Islet precursor cell (in vitro differentiated cells): Measurements from ENCODE around the gene SLC2A9.
"Not testable (repeated sequence)": the region's sequence is repeated elsewhere in the genome, so short reads cannot be mapped to it uniquely, and the experiment has no call there.

Experiments
- DNase-seq: peaks from one replicate; pipeline ENCODE4 v3.0.0-alpha.2; 2018

SLC2A9 gene

DNA sequence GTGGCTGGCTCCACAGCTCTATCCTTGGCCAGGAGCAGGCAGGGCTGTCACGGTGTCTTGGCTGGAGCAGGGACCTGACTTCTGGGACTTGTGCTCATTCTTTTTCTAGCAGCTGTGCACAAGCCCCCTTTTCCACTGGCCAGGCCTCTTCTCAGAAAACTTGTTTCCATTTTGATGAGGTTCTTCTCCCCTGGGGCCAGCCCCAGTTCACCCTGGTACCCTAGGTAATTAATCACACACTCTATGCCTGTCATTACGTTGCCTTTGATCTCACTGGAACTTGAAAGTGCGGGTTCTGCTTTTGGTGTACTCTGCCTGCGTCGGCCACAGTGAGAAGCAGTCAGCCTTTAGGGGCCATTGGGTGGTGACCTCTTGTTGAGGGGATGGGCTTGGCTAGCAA, 213.2 kb downstream of the SLC2A9 start:
- DNase-seq, result no peak

DNA sequence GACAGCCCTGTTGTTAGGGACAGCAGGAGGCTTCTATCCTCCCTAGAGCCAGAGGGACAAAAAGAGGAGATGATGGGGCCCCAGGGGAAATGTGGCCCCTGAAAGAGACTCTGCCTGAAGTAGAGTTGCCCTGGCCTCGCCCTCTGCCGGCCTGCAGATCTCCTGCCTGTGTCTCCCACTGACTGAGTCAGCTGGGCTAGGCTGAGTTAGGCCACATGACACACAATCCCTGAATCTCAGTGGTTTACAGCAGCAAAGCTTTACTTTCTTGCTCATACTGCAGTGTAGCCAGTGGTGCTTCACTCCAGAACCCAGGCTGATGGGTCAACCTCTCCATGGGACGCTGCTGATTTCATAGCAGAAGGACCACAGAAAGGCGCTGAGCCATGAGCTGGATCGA, 216.4 kb downstream of the SLC2A9 start:
- no peak for DNase-seq

DNA sequence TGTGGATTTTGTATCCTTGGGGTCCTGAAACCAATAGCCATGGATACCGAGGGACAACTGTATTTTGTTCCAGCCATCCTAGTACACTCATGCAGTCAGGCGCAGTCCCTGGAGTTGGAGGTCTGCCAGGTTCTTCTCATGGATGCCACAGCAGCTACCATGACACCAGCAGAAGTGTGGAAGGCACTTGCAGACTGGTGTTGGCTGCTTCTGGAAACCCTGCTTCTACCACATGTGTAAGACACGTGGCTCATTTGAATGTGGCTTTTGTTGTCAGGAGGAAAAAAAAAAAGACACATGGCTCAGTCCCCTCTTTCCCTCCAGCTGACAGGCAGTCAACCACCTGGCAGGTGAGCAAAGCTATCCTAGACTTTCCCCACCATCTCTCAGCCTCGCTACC, 220.4 kb downstream of the SLC2A9 start:
- DNase-seq, result no peak

DNA sequence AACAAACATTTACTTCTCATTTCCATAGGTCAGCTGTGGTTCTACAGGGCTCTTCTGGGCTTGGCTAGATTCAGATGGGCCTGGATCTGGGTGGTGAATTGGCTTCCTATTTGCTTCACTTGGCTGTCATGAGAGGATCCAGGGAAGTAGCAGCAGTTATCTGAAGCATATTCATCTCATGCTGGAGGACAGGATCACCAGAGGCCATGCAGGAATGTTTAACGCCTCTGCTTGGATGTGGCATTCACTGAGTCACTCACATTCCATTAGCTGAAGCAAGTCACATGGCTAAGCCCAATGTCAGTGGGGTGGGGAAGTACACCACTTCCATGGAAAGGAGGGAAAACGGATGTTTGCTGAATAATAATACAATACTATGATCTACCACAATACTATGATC, 224.7 kb downstream of the SLC2A9 start:
- peak; percentile 67 for DNase-seq

DNA sequence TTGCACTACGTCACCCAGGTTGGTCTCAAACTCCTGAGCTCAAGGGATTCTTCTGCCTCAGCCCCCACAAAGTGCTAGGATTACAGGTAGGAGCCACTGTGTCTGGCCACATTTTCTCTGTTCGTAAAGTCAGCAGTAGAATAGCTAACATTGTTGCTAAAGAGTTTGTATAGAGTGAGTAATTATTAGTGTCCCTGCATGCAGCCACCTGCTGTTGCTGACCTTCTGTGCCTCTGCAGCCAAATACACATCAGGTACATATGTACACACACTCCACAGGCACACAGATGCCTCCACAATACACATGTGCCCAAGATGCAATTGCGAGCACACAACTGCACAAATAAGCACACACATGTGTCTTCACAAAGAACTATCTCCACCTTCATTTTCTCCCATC, 228.9 kb downstream of the SLC2A9 start:
- DNase-seq, result no peak

DNA sequence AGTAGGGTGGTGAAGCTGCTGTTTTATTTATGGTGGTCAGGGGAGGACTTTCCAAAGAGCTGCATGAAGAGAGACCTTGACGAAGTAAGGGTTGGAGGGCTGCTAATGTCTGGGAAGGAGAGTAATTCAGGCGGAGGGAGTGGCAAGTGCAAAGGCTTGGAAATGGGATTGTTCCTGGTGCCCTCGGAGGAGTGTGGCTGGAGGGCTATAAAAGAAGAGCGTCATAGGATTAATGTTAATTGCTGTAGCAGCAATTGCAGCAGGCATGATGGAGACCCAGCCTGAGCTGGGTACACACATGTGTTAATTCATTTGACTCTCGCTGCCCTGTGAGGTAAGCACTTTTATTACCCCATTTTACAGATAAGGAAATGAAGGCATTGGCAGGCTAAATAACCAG, 235.4 kb downstream of the SLC2A9 start:
- not testable (repeated sequence) for DNase-seq

DNA sequence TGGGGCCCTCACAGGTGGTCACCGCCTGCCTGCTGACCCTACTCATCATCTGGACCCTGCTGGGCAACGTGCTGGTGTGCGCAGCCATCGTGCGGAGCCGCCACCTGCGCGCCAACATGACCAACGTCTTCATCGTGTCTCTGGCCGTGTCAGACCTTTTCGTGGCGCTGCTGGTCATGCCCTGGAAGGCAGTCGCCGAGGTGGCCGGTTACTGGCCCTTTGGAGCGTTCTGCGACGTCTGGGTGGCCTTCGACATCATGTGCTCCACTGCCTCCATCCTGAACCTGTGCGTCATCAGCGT, 239.2 kb downstream of the SLC2A9 start:
- no peak for DNase-seq

DNA sequence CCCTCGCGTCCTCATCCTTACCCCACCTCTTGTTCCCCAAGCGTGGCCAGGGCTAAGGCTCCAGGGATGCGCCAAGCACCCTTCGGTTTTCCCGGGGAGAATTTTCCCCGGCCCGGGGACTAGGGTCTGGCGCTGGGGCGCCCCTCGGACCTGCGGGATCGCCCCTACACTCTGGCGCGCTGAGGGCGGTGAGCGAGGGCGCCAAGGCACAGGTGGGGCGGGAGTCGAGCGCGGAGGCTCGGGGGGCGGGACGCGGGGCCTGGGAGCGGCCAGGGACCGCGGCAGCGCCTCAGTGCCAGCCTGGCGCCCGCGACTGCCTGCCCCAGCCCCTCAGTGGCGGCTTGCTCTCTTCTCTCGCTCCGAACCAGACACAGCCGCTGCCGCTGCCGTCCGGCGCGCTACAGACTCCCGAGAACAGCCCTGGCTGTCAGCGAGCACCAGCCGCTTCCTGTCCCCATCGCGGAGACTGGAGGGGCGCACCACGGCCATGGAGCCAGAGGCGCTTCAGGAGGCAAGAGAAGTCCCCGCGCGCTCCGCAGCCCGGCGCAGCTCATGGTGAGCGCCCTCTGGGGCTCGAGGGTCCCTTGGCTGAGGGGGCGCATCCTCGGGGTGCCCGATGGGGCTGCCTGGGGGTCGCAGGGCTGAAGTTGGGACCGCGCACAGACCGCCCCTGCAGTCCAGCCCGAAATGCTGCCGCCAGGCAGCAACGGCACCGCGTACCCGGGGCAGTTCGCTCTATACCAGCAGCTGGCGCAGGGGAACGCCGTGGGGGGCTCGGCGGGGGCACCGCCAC, 239.8 kb downstream of the SLC2A9 start, which contains the start of gene DRD5:
Gene DRD5 (plus strand): TSS at position 292 of the 793 bp plus-strand sequence. CDS start 396 bp downstream, at position 688.
- DNase-seq, result peak; percentile 73
